HCT116 (cell line): ENCODE data around the gene TSSK6. TPM values are rescaled to one million over a fixed set of nuclear protein-coding genes. Genes with fewer than 3 reads are reported as not detected.

Source experiments
- ATAC-seq: fragments of 200-7000 bp; cut with Tn5 transposase; 2 replicates; pipeline ENCODE4 v1.9.1; 2020; ENCODE audit warnings: mild to moderate bottlenecking, moderate library complexity
- BruUV-seq: library from RNA; stranded (reverse); fragments of 400-500 nt; replicated peaks from 2 replicates; lab custom pipeline; 2021; lab: Mats Ljungman, UMichigan
- CTCF ChIA-PET: fragments of 300-600 bp; sonication (Branson Sonifier 250); formaldehyde crosslinking; loops from one replicate; lab custom pipeline; 2021; ENCODE audit warnings: antibody characterized with exemption; lab: Charles Lee
- POLR2A ChIA-PET: fragments of 300-600, 350-600 bp; sonication (Branson Sonifier 250); formaldehyde crosslinking; loops from one replicate; lab custom pipeline; 2021; ENCODE audit warnings: antibody characterized with exemption; lab: Charles Lee
- RAD21 ChIA-PET, 2 experiments: fragments of 300-600 bp; sonication (Branson Sonifier 250); formaldehyde crosslinking; loops; one replicate each; lab custom pipeline; 2023; ENCODE audit warnings: low total read pairs in 2 of 2; ENCODE audit not compliant: uncharacterized antibody in 2 of 2, unreplicated experiment in 2 of 2, low non-redundant PET in 1 of 2; lab: Charles Lee
- DNase-seq: peaks from one replicate; pipeline ENCODE4 v3.0.0-alpha.2; 2010; ENCODE audit warnings: low read depth, low spot score
- H2AFZ ChIP-seq: fragments of 200-600 bp; shearing (Covaris generic), sonication (generic); 2 replicates; pipeline ENCODE4 v1.6.1; 2017; ENCODE audit warnings: low read depth, mixed run types, mixed read lengths, antibody characterized with exemption, low read length; ENCODE audit not compliant: poor library complexity, severe bottlenecking
- H3K27ac ChIP-seq: 2 replicates; pipeline ENCODE4 v1.5.1; 2012; ENCODE audit warnings: low read depth, low read length
- H3K27me3 ChIP-seq: fragments of 200-600 bp; sonication (generic); 2 replicates; pipeline ENCODE4 v1.6.1; 2016; ENCODE audit warnings: mixed run types, low read length, mixed read lengths; ENCODE audit not compliant: insufficient read depth
- H3K36me3 ChIP-seq, 2 experiments: fragments of 200-500 bp in 1 of 2; fragments of 200-600 bp in 1 of 2; sonication (Bioruptor generic) in 1 of 2; sonication (generic) in 1 of 2; 2 replicates each; pipeline versions ENCODE4 v1.5.1 to v1.6.1; 2014 to 2016; ENCODE audit warnings: low read length in 2 of 2, inconsistent platforms in 1 of 2, mixed read lengths in 1 of 2, mixed run types in 1 of 2; ENCODE audit not compliant: insufficient read depth in 2 of 2, control insufficient read depth in 1 of 2
- H3K4me1 ChIP-seq, 2 experiments: fragments of 200-600 bp in 1 of 2; sonication (generic) in 1 of 2; 2 replicates each; pipeline versions ENCODE4 v1.5.1 to v1.6.1; 2012 to 2017; ENCODE audit warnings: low read length in 2 of 2, inconsistent platforms in 1 of 2, mild to moderate bottlenecking in 1 of 2, mixed read lengths in 1 of 2, mixed run types in 1 of 2, moderate library complexity in 1 of 2; ENCODE audit not compliant: insufficient read depth in 2 of 2, control insufficient read depth in 1 of 2
- H3K4me2 ChIP-seq: fragments of 200-600 bp; sonication (generic); 2 replicates; pipeline ENCODE4 v1.6.1; 2017; ENCODE audit warnings: mixed run types, low read length, mixed read lengths
- H3K4me3 ChIP-seq, 2 experiments: fragments of 200-600 bp in 1 of 2; sonication (generic) in 1 of 2; replicated peaks in 1 of 2; 2 replicates each; pipeline ENCODE4 v1.5.1; 2011 to 2016; ENCODE audit warnings: low read length in 2 of 2, control low read depth in 1 of 2, low read depth in 1 of 2, mild to moderate bottlenecking in 1 of 2, mixed read lengths in 1 of 2, mixed run types in 1 of 2
- H3K79me2 ChIP-seq: fragments of 200-600 bp; sonication (generic); 2 replicates; pipeline ENCODE4 v1.6.1; 2017; ENCODE audit warnings: mild to moderate bottlenecking, mixed run types, low read length, moderate library complexity, mixed read lengths; ENCODE audit not compliant: insufficient read depth
- H3K9ac ChIP-seq: fragments of 200-600 bp; sonication (generic); 2 replicates; pipeline ENCODE4 v1.6.1; 2016; ENCODE audit warnings: low read length, mixed read lengths
- H3K9me2 ChIP-seq: fragments of 200-600 bp; sonication (generic), shearing (Covaris generic); 2 replicates; pipeline ENCODE4 v1.6.1; 2017; ENCODE audit warnings: mixed run types, mild to moderate bottlenecking, moderate library complexity; ENCODE audit not compliant: insufficient read depth
- H3K9me3 ChIP-seq, 2 experiments: fragments of 200-500 bp in 1 of 2; fragments of 200-600 bp in 1 of 2; sonication (Bioruptor generic) in 1 of 2; sonication (generic) in 1 of 2; 2 replicates each; pipeline ENCODE4 v1.6.1; 2014 to 2017; ENCODE audit warnings: low read length in 2 of 2, mixed read lengths in 2 of 2, inconsistent platforms in 1 of 2, low read depth in 1 of 2, mild to moderate bottlenecking in 1 of 2, mixed run types in 1 of 2, moderate library complexity in 1 of 2; ENCODE audit not compliant: control insufficient read depth in 1 of 2, insufficient read depth in 1 of 2
- H4K20me1 ChIP-seq: fragments of 200-600 bp; sonication (generic), shearing (Covaris generic); 2 replicates; pipeline ENCODE4 v1.6.1; 2017; ENCODE audit warnings: mixed run types, mild to moderate bottlenecking, moderate library complexity; ENCODE audit not compliant: insufficient read depth
- CBX3 ChIP-seq: IDR thresholded peaks from 2 replicates; pipeline ENCODE4 v1.6.1; 2012; ENCODE audit warnings: low read depth
- EZH2 ChIP-seq: fragments of 200-600 bp; sonication (generic); IDR thresholded peaks from 2 replicates; pipeline ENCODE4 v1.6.1; 2017; ENCODE audit warnings: antibody characterized with exemption, mixed run types
- FOSL1 ChIP-seq: IDR thresholded peaks from 2 replicates; pipeline ENCODE4 v1.6.1; 2012; ENCODE audit warnings: low read depth
- JUND ChIP-seq: IDR thresholded peaks from 2 replicates; pipeline ENCODE4 v1.6.1; 2012
- POLR2A ChIP-seq: IDR thresholded peaks from 2 replicates; pipeline ENCODE4 v1.7.0; 2011; ENCODE audit warnings: borderline replicate concordance; ENCODE audit not compliant: insufficient read depth, insufficient read length; ENCODE audit errors: extremely low read depth
- POLR2AphosphoS5 ChIP-seq: IDR thresholded peaks from 2 replicates; pipeline ENCODE4 v1.6.1; 2011; ENCODE audit warnings: mild to moderate bottlenecking, low read depth, low read length, moderate library complexity
- SP1 ChIP-seq: IDR thresholded peaks from 2 replicates; pipeline ENCODE4 v1.6.1; 2012; ENCODE audit warnings: low read depth
- SRF ChIP-seq: IDR thresholded peaks from 2 replicates; pipeline ENCODE4 v1.6.1; 2012; ENCODE audit warnings: low read depth
- TCF7L2 ChIP-seq: IDR thresholded peaks from 2 replicates; pipeline ENCODE4 v1.7.0; 2011; ENCODE audit warnings: borderline replicate concordance, inconsistent platforms; ENCODE audit not compliant: insufficient read depth, insufficient read length; ENCODE audit errors: extremely low read depth
- YY1 ChIP-seq: IDR thresholded peaks from 2 replicates; pipeline ENCODE4 v1.6.1; 2011; ENCODE audit warnings: low read length, low read depth, moderate library complexity, mild to moderate bottlenecking; ENCODE audit not compliant: insufficient replicate concordance; ENCODE audit errors: extremely low read depth
- ZNF274 ChIP-seq: fragments of 200-500 bp; sonication (Bioruptor generic); IDR thresholded peaks from 2 replicates; pipeline ENCODE4 v1.6.1; 2014; ENCODE audit warnings: mild to moderate bottlenecking, low read depth, low read length, inconsistent platforms
- intact Hi-C: fragments of 100-400 bp; cut with micrococcal nuclease; formaldehyde crosslinking; loops from 2 replicates; pipeline ENCODE4 v1.10.0; 2022
- total RNA-seq: library from RNA; stranded (reverse); gene quantifications from one replicate; pipeline ENCODE4 v1.2.1, GENCODE V29; 2021; ENCODE audit not compliant: unreplicated experiment
- TF ChIP-seq, protein P1 (sequence below): IDR thresholded peaks from 2 replicates; pipeline ENCODE4 v1.6.1; 2012; ENCODE audit warnings: low read depth
- TF ChIP-seq, protein P2 (sequence below): IDR thresholded peaks from 2 replicates; pipeline ENCODE4 v1.6.1; 2012
- TF ChIP-seq, protein P3 (sequence below): IDR thresholded peaks from 2 replicates; pipeline ENCODE4 v1.6.1; 2012
- TF ChIP-seq, protein P4 (sequence below): IDR thresholded peaks from 2 replicates; pipeline ENCODE4 v1.6.1; 2011; ENCODE audit warnings: mild to moderate bottlenecking, low read length, moderate library complexity; ENCODE audit not compliant: insufficient replicate concordance; ENCODE audit errors: extremely low read depth

The TSSK6 gene
- total RNA-seq, 1 experiment from 2014 or later, result 4.1 TPM

DNA sequence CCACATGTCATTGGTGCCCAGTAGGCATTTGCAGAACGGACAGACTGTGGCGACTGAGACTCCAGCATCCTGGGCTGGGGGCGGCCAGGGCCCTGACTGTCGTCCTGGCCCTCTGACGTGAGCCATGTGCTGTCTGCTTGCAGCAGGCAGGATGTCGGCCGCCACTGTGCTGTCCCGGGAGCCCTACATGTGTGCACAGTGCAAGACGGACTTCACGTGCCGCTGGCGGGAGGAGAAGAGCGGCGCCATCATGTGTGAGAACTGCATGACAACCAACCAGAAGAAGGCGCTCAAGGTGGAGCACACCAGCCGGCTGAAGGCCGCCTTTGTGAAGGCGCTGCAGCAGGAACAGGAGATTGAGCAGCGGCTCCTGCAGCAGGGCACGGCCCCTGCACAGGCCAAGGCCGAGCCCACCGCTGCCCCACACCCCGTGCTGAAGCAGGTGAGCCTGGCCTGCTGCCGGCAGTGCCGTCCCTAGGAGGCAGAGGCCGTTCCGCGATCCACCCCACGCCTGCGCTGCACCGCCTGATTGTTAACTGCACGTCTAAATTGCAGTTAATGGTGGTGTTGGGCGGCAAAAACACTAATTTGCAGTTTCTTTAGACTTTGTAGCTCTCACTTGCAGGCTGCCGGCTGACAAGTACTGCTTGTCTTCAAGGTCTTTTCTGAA is 14.2 kb downstream of the TSSK6 start:
- H3K27me3 ChIP-seq, result no peaks in the 10 kb centered on the region
- peaks cover 15% of the 10 kb centered on the region; the same call in 1 of the 2 replicates for H3K79me2 ChIP-seq
- H2AFZ ChIP-seq, result no peak overlapping the region
- H3K27ac ChIP-seq, result no peak overlapping the region
- TF ChIP-seq SRF (no peak), EZH2 (no peak), SP1 (no peak), POLR2AphosphoS5 (no peak), JUND (no peak), ZNF274 (no peak), YY1 (no peak), TCF7L2 (no peak), POLR2A (no peak), CBX3 (no peak), FOSL1 (no peak)
- TF ChIP-seq, protein P1, sequence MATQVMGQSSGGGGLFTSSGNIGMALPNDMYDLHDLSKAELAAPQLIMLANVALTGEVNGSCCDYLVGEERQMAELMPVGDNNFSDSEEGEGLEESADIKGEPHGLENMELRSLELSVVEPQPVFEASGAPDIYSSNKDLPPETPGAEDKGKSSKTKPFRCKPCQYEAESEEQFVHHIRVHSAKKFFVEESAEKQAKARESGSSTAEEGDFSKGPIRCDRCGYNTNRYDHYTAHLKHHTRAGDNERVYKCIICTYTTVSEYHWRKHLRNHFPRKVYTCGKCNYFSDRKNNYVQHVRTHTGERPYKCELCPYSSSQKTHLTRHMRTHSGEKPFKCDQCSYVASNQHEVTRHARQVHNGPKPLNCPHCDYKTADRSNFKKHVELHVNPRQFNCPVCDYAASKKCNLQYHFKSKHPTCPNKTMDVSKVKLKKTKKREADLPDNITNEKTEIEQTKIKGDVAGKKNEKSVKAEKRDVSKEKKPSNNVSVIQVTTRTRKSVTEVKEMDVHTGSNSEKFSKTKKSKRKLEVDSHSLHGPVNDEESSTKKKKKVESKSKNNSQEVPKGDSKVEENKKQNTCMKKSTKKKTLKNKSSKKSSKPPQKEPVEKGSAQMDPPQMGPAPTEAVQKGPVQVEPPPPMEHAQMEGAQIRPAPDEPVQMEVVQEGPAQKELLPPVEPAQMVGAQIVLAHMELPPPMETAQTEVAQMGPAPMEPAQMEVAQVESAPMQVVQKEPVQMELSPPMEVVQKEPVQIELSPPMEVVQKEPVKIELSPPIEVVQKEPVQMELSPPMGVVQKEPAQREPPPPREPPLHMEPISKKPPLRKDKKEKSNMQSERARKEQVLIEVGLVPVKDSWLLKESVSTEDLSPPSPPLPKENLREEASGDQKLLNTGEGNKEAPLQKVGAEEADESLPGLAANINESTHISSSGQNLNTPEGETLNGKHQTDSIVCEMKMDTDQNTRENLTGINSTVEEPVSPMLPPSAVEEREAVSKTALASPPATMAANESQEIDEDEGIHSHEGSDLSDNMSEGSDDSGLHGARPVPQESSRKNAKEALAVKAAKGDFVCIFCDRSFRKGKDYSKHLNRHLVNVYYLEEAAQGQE, result no peak
- TF ChIP-seq, protein P2, sequence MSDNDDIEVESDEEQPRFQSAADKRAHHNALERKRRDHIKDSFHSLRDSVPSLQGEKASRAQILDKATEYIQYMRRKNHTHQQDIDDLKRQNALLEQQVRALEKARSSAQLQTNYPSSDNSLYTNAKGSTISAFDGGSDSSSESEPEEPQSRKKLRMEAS, result no peak
- TF ChIP-seq, protein P3, sequence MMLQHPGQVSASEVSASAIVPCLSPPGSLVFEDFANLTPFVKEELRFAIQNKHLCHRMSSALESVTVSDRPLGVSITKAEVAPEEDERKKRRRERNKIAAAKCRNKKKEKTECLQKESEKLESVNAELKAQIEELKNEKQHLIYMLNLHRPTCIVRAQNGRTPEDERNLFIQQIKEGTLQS, result no peak
- TF ChIP-seq, protein P4, sequence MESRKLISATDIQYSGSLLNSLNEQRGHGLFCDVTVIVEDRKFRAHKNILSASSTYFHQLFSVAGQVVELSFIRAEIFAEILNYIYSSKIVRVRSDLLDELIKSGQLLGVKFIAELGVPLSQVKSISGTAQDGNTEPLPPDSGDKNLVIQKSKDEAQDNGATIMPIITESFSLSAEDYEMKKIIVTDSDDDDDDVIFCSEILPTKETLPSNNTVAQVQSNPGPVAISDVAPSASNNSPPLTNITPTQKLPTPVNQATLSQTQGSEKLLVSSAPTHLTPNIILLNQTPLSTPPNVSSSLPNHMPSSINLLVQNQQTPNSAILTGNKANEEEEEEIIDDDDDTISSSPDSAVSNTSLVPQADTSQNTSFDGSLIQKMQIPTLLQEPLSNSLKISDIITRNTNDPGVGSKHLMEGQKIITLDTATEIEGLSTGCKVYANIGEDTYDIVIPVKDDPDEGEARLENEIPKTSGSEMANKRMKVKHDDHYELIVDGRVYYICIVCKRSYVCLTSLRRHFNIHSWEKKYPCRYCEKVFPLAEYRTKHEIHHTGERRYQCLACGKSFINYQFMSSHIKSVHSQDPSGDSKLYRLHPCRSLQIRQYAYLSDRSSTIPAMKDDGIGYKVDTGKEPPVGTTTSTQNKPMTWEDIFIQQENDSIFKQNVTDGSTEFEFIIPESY, result no peak
- intact Hi-C loops, result no loop called here
- H3K4me2 ChIP-seq, result no peak overlapping the region
- H3K9me2 ChIP-seq, result no peaks in the 10 kb centered on the region
- no peaks in the 10 kb centered on the region for H3K4me1 ChIP-seq
- no peaks in the 10 kb centered on the region for H3K9me3 ChIP-seq
- CTCF ChIA-PET, result no interaction called here
- no peaks in the 10 kb centered on the region for H4K20me1 ChIP-seq
- DNase-seq (no peak), ATAC-seq (no peak)
- H3K36me3 ChIP-seq, result peaks cover 18 to 54% of the 10 kb centered on the region in 2 experiments; a peak in 3 of 4 replicates
- no TSS peak for BruUV-seq
- RAD21 ChIA-PET, result no interaction called here
- no peak overlapping the region for H3K4me3 ChIP-seq
- POLR2A ChIA-PET, result no interaction called here
- H3K9ac ChIP-seq, result no peak overlapping the region
